ENCODE data around the gene SAMD15. TPM values are rescaled to one million over a fixed set of nuclear protein-coding genes. Genes with fewer than 3 reads are reported as not detected.
"Not testable (repeated sequence)": the region's sequence is repeated elsewhere in the genome, so short reads cannot be mapped to it uniquely, and the experiment has no call there.

The SAMD15 gene
- total and polyA plus RNA-seq, 2 donors = 0.44 to 1.3 TPM

- H3K4me3 ChIP-seq (ENCODE audit: low read depth, low read length) = no peak overlapping the region
- DNase-seq (ENCODE audit: extremely low spot score) = no peak
- no peaks in the 10 kb centered on the region for H3K36me3 ChIP-seq (ENCODE audit: insufficient read depth)
- no peaks in the 10 kb centered on the region for H3K4me1 ChIP-seq (ENCODE audit: insufficient read depth)
- WGBS = 85% methylated on average over 3 of the region's 3 CpGs
- no peak overlapping the region for H3K27ac ChIP-seq (ENCODE audit: low read depth)
Measured at GRCh38 chr14:77403768-77404167, 26.6 kb downstream of the SAMD15 start.

- Histone ChIP-seq H3K4me1 (ENCODE audit: insufficient read depth) (no peaks in the 10 kb centered on the region), H3K27ac (ENCODE audit: low read depth) (no peak overlapping the region), H3K4me3 (ENCODE audit: low read depth, low read length) (no peak overlapping the region), H3K36me3 (ENCODE audit: insufficient read depth) (no peaks in the 10 kb centered on the region)
- no peak for DNase-seq (ENCODE audit: extremely low spot score)
- WGBS = 61% methylated on average over 3 of the region's 3 CpGs
Measured at GRCh38 chr14:77406086-77406485, 28.9 kb downstream of the SAMD15 start.

- no peak overlapping the region for H3K27ac ChIP-seq (ENCODE audit: low read depth)
- H3K4me1 ChIP-seq (ENCODE audit: insufficient read depth) = no peaks in the 10 kb centered on the region
- 24% methylated on average over 6 of the region's 6 CpGs for WGBS
- H3K4me3 ChIP-seq (ENCODE audit: low read depth, low read length) = no peak overlapping the region
- H3K36me3 ChIP-seq (ENCODE audit: insufficient read depth) = no peaks in the 10 kb centered on the region
- DNase-seq (ENCODE audit: extremely low spot score) = no peak
Measured at GRCh38 chr14:77406718-77407117, 29.5 kb downstream of the SAMD15 start.

- DNase-seq (ENCODE audit: extremely low spot score) = no peak
- Histone ChIP-seq H3K4me3 (ENCODE audit: low read depth, low read length) (no peak overlapping the region), H3K36me3 (ENCODE audit: insufficient read depth) (no peaks in the 10 kb centered on the region), H3K4me1 (ENCODE audit: insufficient read depth) (no peaks in the 10 kb centered on the region), H3K27ac (ENCODE audit: low read depth) (no peak overlapping the region)
- WGBS = 82% methylated on average over 2 of the region's 2 CpGs
Measured at GRCh38 chr14:77407158-77407557, 30.0 kb downstream of the SAMD15 start.

- Histone ChIP-seq H3K36me3 (ENCODE audit: insufficient read depth) (no peaks in the 10 kb centered on the region), H3K27ac (ENCODE audit: low read depth) (no peak overlapping the region), H3K4me3 (ENCODE audit: low read depth, low read length) (no peak overlapping the region), H3K4me1 (ENCODE audit: insufficient read depth) (no peaks in the 10 kb centered on the region)
- WGBS = 30% methylated on average over 3 of the region's 3 CpGs
- no peak for DNase-seq (ENCODE audit: extremely low spot score)
Measured at GRCh38 chr14:77409131-77409533, 32.0 kb downstream of the SAMD15 start.

- H3K4me1 ChIP-seq (ENCODE audit: insufficient read depth); H3K4me3 ChIP-seq (ENCODE audit: low read depth, low read length); H3K36me3 ChIP-seq (ENCODE audit: insufficient read depth); H3K27ac ChIP-seq (ENCODE audit: low read depth); DNase-seq (ENCODE audit: extremely low spot score): not testable (repeated sequence)
- 94% methylated on average over 10 of the region's 10 CpGs for WGBS
Measured at GRCh38 chr14:77415403-77416030, 38.3 kb downstream of the SAMD15 start.

- H3K4me1 ChIP-seq (ENCODE audit: insufficient read depth); DNase-seq (ENCODE audit: extremely low spot score); H3K36me3 ChIP-seq (ENCODE audit: insufficient read depth); H3K27ac ChIP-seq (ENCODE audit: low read depth); H3K4me3 ChIP-seq (ENCODE audit: low read depth, low read length): not testable (repeated sequence)
- WGBS = 92% methylated on average over 2 of the region's 3 CpGs
Measured at GRCh38 chr14:77416098-77416497, 38.9 kb downstream of the SAMD15 start.

- no peak for DNase-seq (ENCODE audit: extremely low spot score)
- Histone ChIP-seq H3K4me1 (ENCODE audit: insufficient read depth) (no peaks in the 10 kb centered on the region), H3K27ac (ENCODE audit: low read depth) (no peak overlapping the region), H3K36me3 (ENCODE audit: insufficient read depth) (no peaks in the 10 kb centered on the region), H3K4me3 (ENCODE audit: low read depth, low read length) (no peak overlapping the region)
- 94% methylated on average over 8 of the region's 8 CpGs for WGBS
Measured at GRCh38 chr14:77416836-77417235, 39.7 kb downstream of the SAMD15 start.

GRCh38 chr14:77421201-77421600 lies 44.0 kb downstream of the SAMD15 start:
- no peak for DNase-seq (ENCODE audit: extremely low spot score)
- Histone ChIP-seq H3K4me3 (ENCODE audit: low read depth, low read length) (no peak overlapping the region), H3K36me3 (ENCODE audit: insufficient read depth) (peaks cover 3% of the 10 kb centered on the region), H3K27ac (ENCODE audit: low read depth) (no peak overlapping the region), H3K4me1 (ENCODE audit: insufficient read depth) (no peaks in the 10 kb centered on the region)
- WGBS = 63% methylated on average over 2 of the region's 2 CpGs

- DNase-seq (ENCODE audit: extremely low spot score) = no peak
- Histone ChIP-seq H3K4me3 (ENCODE audit: low read depth, low read length) (no peak within 1 kb of the TSS), H3K27ac (ENCODE audit: low read depth) (no peak within 1 kb of the TSS), H3K4me1 (ENCODE audit: insufficient read depth) (no peaks in the 10 kb centered on the region), H3K36me3 (ENCODE audit: insufficient read depth) (peaks cover 7% of the 10 kb centered on the region)
- WGBS = 99% methylated on average over 1 of the region's 1 CpG
Measured at GRCh38 chr14:77423423-77423822, 46.2 kb downstream of the SAMD15 start, which contains the start of gene NOXRED1. Gene NOXRED1, minus strand, starts transcription at chr14:77423523. Its CDS starts 634 bp downstream, at chr14:77422889.

GRCh38 chr14:77424862-77425261 lies 47.7 kb downstream of the SAMD15 start:
- no peak overlapping the region for H3K4me3 ChIP-seq (ENCODE audit: low read depth, low read length)
- no peaks in the 10 kb centered on the region for H3K4me1 ChIP-seq (ENCODE audit: insufficient read depth)
- DNase-seq (ENCODE audit: extremely low spot score) = no peak
- 85% methylated on average over 3 of the region's 3 CpGs for WGBS
- H3K36me3 ChIP-seq (ENCODE audit: insufficient read depth) = peaks cover 13% of the 10 kb centered on the region
- no peak overlapping the region for H3K27ac ChIP-seq (ENCODE audit: low read depth)

GRCh38 chr14:77426396-77426795 lies 49.2 kb downstream of the SAMD15 start:
- H3K4me1 ChIP-seq (ENCODE audit: insufficient read depth) = no peaks in the 10 kb centered on the region
- no peak overlapping the region for H3K27ac ChIP-seq (ENCODE audit: low read depth)
- no peak for DNase-seq (ENCODE audit: extremely low spot score)
- WGBS = 97% methylated on average over 3 of the region's 3 CpGs
- H3K4me3 ChIP-seq (ENCODE audit: low read depth, low read length) = no peak overlapping the region
- peaks cover 13% of the 10 kb centered on the region for H3K36me3 ChIP-seq (ENCODE audit: insufficient read depth)

- Histone ChIP-seq H3K4me1 (ENCODE audit: insufficient read depth) (no peaks in the 10 kb centered on the region), H3K4me3 (ENCODE audit: low read depth, low read length) (no peak overlapping the region), H3K27ac (ENCODE audit: low read depth) (no peak overlapping the region), H3K36me3 (ENCODE audit: insufficient read depth) (peaks cover 3% of the 10 kb centered on the region)
- no peak for DNase-seq (ENCODE audit: extremely low spot score)
- WGBS = 98% methylated on average over 3 of the region's 3 CpGs
Measured at GRCh38 chr14:77436042-77436441, 58.9 kb downstream of the SAMD15 start.

GRCh38 chr14:77438596-77438995 lies 61.4 kb downstream of the SAMD15 start:
- DNase-seq (ENCODE audit: extremely low spot score) = no peak
- 94% methylated on average over 1 of the region's 1 CpG for WGBS

GRCh38 chr14:77439861-77440260 lies 62.7 kb downstream of the SAMD15 start:
- no peak for DNase-seq (ENCODE audit: extremely low spot score)
- H3K4me3 ChIP-seq (ENCODE audit: low read depth, low read length) = no peak overlapping the region
- H3K4me1 ChIP-seq (ENCODE audit: insufficient read depth) = no peaks in the 10 kb centered on the region
- no peak overlapping the region for H3K27ac ChIP-seq (ENCODE audit: low read depth)
- peaks cover 2% of the 10 kb centered on the region for H3K36me3 ChIP-seq (ENCODE audit: insufficient read depth)
- WGBS = 91% methylated on average over 4 of the region's 4 CpGs

More at GRCh38 chr14:77438596-77438995, 61.4 kb downstream of the SAMD15 start:
- Histone ChIP-seq H3K4me3 (ENCODE audit: low read depth, low read length) (no peak overlapping the region), H3K4me1 (ENCODE audit: insufficient read depth) (no peaks in the 10 kb centered on the region), H3K36me3 (ENCODE audit: insufficient read depth) (peaks cover 3% of the 10 kb centered on the region), H3K27ac (ENCODE audit: low read depth) (no peak overlapping the region)

Measured in urinary bladder (tissue), 4 donors.